Measurements from ENCODE around the gene GSTT2.

GRCh38 chr22:24030186-24030702, 50.3 kb downstream of the GSTT2 start:
- TF ChIP-seq, protein P1, sequence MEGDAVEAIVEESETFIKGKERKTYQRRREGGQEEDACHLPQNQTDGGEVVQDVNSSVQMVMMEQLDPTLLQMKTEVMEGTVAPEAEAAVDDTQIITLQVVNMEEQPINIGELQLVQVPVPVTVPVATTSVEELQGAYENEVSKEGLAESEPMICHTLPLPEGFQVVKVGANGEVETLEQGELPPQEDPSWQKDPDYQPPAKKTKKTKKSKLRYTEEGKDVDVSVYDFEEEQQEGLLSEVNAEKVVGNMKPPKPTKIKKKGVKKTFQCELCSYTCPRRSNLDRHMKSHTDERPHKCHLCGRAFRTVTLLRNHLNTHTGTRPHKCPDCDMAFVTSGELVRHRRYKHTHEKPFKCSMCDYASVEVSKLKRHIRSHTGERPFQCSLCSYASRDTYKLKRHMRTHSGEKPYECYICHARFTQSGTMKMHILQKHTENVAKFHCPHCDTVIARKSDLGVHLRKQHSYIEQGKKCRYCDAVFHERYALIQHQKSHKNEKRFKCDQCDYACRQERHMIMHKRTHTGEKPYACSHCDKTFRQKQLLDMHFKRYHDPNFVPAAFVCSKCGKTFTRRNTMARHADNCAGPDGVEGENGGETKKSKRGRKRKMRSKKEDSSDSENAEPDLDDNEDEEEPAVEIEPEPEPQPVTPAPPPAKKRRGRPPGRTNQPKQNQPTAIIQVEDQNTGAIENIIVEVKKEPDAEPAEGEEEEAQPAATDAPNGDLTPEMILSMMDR (IDR thresholded peaks at IDR 0.05) = no peak
- TF ChIP-seq POLR2A (IDR thresholded peaks at IDR 0.05) = no peak
